SW480 (cell line): ENCODE measurements around the gene TXNRD2.

Experiments
- DNase-seq: peaks from one replicate; pipeline ENCODE4 v3.0.0-alpha.2; 2016; ENCODE audit warnings: low spot score

Gene TXNRD2

DNA sequence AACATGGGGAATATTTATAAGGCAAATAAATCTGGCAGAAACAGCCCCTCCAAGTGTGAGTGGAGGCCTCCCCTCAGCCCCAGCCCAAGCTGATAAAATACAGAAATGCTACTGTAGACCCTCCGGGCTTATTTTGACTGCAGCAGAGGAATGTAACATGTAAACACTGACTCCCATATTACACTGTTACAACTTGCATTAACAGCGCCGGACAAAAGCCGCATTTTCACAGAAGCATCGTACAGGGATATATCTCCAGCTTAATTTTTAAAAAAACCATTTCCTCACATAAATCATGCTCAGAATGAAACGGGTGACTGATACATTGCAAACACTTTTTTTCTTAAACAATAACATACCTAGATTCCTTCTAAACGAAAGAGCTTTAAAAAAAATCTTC, 36.7 kb downstream of the TXNRD2 start:
- DNase-seq, result no peak

DNA sequence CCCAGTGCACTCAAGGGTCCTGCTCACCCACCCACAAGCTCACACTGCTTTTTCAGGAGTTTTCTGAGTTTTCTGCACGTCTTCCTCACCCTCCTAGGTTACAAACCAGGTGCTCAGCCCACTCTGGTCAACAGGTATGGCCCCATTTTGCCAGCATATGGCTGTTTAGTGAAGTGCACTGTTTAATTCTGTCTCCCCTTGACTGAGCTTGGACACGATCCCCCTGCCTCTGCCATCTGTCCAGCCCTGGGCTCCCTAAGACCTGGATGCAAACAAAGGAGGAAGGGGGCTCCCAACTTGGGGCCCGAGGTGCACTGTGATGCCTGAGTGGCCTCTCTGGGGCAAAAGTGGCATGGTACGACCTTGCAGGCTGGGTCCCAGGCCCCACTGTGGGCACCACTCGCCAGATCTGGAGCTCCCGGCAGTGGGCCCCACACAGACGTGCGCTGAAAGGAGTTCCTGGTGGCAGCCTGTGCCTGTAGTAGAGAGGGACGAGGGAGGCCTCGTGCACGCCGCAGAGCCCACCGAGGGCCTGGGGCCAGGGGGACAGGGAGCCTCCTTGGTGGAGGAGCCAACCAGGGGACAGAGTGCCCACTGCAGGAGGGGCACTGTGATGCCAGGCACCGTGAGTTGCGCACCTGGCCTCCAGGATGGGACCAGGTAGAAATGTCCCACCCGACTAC, 37.3 kb downstream of the TXNRD2 start:
- DNase-seq, result no peak

DNA sequence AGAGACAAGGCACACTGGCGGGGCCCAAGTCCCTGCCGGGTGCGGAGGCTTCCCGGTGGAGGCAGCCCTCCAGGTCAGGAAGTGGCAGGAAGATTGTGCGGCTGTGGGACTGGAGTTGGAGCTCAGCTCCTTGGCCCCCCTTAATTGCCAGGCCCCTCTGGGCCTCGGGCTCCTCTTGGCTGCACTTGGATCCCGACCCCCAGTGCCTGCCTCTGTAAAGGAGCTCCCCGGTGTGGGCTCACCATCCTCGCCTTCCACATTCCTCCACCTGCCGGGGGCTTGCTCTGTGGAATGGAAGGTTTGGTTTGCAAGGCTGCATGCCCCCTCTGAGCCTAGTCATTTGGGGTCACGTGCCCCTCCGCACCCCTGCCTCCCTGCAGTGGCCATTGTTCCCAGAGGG, 38.1 kb downstream of the TXNRD2 start:
- no peak for DNase-seq

DNA sequence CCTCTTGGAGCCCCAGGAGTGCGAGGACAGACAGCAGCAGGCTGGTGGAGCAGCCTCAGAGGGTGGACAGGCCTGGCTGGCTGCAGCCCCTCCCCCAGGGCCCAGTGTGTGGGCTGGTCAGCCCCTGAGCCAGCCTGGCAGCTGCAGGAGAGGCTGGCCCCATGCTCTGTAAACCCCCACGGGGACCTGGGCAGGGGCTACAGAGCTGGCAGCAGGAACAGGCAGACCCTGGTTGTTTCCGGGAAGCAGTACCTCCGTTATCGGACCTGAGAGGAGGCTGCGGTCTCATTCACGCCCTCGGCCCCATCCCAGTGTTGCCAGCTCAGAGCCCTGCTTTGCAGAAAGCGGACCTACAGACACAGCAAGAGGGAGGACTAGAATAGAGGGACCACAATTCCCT, 38.6 kb downstream of the TXNRD2 start:
- DNase-seq, result no peak

DNA sequence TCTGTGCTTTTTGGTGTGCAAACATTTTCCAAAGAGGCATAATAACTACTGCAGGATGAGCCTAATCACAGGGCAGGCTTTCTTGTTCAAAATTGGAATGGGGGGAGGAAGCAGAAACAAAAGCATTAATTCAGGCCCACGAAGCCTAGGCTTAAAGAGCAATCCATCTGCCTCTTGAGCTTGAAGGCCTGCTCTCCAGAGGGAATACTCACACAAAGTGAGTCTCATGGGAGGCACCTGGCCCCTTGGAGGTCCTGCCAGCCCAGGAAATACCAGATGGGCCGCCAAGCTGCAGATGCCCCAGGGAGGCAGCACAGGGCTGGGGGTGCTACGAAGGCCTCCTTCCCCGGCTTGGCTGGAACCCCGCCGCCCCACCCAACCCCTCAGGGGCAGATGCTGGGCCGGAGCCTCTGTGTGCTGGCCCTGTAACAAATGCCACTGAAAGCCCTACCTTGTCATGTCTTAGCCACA, 39.3 kb downstream of the TXNRD2 start:
- no peak for DNase-seq

DNA sequence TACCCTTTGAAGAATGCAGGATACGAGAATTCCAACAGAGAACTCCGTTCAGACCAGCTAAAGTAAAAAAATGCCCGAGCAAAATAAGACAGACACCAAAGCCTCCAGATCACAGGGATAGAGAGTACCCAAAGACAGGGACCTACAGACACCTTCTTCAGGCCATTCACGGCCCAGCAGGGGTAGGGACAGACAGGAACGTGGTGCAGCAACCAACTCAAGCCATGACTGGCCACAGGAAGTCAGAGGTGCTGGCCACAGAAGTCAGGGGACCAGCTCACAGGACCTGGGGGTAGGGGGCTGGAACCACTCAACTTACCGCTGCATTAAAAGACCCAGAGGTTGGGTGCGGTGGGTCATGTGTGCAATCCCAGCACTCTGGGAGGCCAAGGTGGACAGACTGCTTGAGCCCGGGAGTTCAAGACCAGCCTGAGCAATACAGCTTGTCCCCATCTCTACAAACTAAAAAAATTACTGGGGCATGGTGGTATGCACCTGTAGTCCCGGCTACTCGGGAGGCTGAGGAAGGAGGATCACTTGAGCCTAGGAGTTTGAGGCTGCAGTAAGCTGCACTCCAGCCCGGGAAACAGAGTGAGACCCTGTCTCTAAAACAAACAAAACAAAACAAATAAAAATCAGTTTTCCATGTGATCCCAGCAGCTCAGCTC, 39.9 kb downstream of the TXNRD2 start:
- no peak for DNase-seq

DNA sequence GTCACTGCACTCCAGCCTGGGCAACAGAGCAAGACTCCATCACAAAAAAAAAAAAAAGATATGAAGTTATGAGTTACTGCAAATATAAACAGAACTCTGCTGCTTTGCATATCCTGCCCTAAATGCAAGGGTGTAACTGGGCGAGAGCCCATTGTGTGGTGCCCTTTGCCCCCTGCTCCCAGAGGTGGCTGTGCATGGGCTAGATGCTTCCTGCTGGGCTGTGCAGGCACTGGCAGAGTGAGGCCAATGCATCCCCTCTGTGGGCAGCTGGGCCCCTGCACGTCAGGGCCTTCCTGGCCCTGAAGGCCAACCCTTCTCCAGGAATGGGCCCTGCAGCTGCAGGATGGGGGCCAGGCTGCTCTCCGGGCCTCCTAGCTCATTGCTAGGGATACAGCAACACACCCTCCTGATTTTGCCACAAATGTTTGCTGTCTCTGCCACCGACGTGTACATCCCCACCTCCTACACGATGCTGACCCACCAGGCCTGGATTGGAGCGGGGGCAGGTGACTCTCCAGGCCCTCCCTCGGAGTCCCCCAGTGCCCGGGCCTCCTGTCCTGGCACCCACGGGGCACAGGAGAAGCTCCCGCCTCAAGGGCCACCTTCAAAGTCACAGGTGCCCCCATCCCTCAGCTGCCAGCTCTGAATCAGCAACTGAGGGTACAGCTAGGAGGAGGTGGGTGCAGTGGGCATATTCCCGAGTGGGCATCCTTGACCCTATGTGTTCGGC, 40.7 kb downstream of the TXNRD2 start:
- DNase-seq, result no peak

DNA sequence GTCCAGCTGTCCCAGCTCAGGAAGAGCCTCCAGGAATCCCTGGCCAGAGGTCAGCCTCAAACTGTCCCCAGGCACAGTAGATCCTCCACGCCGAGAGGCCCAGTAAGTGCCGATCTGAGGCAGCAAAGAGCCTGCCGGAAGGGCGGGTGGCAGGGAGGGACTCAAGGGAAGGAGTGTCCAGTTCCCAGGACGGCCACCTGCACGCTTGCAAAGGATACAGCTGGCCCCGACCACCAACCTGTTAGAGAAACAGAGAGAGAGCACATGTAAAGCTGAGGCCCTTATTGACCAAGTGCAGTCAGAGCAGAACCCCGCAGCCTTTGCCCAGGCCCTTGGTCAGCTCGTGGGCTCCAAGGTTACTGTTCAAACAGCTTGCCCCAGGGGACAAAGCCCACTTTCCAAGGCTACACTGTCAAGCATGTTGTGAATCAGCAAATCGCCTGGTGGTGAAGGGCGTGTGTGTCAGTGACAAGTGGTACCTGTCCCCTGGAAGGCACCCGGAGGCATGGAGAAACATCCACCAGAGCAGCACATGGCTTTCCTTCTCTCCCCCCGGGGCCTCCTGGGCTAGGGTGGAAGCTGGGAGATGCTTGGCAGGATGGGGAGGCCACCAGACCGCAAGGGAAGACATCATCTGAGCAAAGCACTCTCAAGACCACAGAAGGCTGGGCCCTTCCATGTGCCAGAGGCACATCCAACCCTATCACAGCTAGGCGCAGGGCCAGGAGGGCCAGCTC, 42.6 kb downstream of the TXNRD2 start:
- no peak for DNase-seq

DNA sequence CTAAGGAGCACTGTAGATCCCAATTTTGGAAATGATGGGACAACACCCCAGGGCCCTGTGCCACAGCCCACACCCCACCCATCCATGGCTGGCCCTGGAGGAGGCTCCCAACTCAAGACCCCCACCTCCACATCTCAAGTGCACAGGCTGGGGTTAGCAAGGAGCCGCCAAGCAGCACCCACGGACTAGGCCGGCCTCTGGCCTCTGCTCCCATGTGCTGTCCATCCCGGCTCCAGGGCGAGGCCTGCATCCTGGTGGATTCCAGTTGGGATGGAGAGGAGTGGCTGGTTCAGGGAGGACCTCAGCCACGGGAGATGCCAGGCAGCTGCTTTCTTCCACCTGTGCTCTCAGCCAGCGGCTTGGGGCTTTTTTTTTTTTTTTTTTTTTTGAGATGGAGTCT, 43.5 kb downstream of the TXNRD2 start:
- no peak for DNase-seq

DNA sequence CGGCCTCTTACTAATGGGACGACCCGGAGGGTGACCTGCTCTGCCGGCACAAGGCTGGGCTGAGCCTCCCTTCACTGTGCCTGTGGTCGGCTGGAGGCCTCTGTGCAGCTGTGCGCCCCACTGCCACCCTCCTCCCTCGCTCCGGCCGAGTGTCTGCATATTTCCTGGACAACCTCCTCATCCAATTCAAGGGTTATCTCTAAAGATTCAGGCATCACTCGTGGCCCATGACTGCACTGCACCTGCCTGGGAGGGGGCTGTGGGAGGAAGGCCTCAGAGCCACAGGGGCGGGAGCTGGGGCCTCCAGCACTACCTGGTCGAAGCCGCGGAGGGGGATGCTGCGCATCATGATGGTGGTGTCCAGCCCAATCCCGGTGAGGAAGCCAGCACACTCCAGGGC, 43.9 kb downstream of the TXNRD2 start:
- no peak for DNase-seq

DNA sequence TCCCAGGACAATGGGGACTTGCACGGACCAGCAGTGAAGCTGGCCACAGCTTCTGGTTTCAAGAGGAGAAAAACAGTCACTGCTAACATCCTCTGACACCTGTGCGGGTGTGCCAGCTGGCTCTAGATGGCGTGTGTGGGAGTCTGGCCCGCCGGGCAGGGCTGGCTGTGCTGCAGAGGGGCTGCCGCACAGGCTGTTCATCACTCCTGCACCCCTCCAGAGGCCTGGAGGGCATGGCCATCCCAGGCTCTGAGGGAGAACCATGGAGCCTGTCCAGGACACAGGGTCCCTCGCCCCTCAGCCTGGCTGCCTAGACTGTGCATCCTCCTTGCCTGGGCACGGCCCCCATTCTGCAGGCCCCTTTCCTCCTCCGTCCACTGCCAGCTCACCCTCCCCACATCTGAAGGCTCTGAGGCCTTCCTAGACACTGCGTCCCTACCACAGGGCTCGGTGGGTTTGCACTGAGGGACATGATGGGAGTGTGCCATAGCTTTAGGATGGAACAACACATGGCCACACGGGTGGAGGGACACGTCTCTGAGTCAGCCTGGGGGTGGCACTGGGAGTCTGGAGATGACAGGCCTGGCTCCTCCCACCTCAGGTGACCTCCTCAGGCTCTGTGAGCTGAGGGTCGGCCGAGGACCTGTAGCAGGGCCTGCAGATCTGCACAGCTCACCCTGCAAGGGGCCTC, 44.8 kb downstream of the TXNRD2 start:
- DNase-seq, result no peak

DNA sequence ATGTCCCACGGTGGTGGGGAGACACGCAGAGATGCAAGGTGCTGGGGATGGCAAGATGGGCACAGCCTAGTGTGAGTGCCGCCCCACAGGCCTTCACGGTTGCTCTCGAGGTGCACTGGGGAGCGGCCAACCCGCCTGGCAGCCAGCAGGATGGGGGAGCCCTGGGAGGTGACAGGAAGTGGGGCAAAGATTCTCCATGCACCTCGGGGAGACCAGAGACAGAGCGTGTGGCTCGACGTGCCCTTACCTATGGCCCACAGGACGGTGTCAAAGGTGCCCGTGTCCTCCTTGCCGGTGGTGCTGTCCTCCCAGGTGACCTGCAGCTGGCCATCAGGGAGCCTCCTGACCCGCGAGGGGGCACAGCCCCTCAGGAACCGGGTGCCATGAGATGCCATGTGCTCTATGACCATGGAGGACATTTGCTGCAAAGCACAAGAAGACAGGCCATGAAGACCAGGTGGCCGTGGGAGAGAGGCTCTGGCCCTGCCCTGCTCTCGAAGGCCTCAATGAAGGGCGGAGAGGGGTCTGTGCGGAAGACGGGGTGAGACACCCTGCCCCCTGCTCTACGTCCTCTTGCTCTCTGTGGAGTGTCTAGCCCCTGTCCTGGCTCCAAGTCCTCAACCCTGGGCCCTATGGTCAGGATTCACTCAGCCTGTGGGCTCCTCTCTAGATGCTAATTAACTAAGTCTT, 46.3 kb downstream of the TXNRD2 start:
- no peak for DNase-seq

DNA sequence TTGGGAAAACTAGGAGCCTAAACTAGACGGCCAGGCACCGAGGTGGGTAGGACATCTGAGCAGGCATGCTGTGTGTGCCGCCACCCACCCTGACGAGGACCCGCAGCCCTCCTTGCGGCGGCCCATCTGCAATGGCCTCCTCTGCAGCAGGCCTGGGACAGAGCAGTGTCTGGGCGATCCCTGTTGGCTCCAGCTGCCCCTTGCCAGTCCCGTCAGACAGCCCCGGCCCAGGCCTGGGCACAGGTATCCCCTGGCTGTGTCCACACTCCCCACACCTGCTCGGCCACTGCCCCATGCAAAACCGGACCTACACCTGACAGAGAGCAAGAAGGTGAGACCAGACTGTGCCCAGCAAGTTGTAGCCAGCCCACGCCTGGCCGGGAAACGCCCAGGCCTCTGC, 48.3 kb downstream of the TXNRD2 start:
- no peak for DNase-seq

DNA sequence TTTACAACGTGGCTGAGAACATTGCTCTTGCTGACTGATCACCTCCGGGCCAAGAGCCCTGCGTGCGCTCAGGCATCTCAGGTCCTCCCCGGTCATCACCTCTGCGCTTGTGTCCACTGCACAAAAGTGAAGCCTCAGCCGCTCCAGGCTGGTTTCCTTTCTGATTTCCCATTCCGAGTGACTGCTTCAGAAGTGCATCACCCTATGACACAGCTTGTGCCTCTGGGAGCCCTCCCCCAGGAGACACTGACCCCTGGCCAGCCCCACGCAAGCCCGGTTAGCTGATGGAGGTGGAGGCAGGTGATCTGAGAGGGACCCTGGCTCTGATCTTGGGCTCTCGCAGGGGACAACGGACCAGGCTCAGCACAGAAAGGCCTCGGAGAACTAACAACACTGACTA, 48.7 kb downstream of the TXNRD2 start:
- no peak for DNase-seq

DNA sequence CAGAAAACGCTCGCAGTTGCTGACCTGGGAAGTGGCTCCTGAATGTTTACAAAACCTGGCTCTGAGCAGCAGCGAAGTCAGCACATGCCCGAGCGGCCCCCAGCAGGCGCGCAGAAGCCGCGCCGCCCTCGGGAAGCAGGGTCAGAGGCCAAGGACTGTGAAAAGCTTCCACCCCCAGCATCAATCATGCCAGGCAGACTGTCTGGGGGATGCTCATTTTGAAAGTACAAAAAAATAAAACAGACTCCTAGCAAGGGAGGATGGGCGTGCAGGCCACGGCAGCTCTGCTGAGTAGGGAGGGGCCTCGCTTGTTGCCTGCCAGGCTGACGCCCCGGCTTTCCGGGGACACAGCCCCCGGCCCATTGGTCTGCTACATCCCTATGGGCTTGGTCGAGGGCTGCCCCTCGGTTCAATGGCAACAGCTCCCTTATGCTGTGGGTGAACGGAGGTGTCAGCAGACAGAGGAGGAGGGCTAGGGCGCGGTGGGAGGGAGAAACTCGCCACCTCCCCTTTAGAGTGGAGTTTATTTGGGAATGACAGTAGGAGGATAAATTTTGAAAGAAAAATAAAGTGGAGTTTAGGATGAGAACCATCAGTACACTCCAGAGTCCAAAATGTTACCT, 49.2 kb downstream of the TXNRD2 start:
- no peak for DNase-seq

DNA sequence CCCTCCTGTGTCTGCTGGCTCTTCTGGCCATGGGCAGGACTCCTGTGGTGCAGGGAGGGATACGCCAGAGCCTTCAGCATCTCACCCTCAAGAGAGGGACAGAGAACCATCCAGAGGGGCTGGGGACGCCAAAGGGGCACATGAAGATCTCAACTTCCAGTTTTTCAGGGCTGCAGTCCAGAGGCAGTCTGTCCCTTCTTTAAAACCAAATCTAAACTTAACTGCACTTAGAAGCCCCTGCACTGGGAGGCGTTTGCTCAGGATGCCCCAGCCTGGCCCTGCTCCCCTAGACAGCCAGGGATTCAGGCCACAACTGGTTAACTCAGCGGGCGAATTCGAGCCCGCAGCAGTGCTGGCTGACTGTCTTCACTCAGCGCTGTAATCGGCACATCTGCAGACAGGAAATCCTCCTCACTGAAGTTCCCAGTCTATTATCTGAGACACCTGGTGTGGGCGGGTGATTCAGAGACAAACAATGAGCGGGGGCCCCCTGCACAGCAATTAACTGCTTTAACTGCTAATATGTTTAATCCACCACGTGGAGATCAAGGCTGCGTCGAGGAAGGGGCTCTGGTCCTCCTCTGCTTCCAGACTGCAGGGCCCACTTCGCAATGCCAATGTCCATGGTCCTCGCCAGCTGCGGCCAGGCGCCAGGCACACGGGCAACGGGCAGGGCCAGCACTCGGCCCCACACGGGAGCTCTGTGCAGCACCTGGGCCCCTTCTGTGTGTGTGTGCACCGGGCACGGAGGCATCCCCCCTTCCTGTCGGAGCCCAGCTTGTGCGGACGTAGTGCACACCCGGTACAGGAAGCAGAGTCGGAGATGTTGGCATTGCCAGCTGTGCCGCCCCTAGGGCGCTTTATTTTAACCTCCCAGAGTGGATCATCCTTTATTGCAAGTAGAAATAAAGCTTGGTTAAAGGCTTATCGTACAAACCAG, 50.0 kb downstream of the TXNRD2 start:
- DNase-seq, result peak; percentile 88

DNA sequence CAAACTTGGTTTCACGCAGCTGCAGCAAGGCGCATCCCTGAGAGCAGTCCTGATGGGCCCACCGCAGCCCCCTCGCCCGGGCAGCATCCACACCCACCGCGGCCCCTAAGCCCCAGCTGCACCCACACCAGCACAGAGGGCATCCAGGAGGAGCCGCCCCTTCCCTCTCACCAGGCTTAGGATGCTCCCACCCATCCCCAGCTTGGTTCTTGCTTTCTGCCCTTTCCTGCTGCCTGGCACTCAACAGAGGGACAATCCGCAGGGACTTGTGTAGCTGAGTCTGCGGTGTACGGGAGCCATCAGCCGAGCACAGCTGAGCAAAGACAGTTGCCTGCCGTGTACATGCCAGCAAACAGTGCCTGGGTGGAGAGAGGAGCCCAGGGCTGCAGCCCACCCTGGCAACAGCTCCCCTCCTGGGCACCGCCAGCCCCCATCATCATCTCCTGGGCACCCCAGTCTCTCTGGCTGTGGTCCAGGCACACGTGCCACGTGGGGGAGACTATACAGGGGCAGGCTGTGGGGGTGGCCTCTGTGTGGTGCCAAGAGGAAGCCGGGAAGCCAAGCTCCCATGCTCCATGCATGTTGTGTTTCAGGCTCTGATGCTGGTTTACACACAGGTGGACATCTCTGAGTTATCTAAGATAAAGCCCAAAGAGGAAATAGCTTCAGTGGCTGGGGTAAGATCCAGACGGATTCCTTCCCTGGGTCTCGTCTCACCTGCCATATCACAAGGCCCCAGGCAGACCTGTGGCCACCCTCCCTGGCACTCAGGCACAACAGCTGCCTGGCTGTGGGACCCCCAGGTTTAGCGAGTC, 50.9 kb downstream of the TXNRD2 start:
- no peak for DNase-seq

DNA sequence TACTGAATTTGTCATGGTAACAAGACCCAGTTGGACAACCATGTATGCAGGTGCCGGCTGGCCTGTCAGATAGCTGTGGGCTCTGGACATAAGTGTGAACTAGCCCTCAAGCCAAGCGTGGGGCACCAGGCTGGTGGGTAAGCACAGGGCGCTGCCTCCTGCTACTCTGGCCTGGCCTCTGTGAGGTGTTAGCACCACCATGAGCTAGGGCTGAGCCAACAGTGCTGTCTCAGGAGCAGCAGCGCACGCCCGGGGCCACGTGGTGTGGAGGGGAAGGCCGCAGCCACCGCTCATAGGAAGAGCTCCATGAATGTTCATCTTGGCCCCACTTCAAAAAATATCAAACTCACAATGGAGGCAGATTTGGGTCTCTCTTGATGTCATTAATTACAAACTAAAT, 51.7 kb downstream of the TXNRD2 start:
- no peak for DNase-seq
